Glomerular visceral epithelial cell (primary cell): ENCODE results near the gene ABCB6.

ENCODE experiments used
- DNase-seq: peaks from one replicate; pipeline ENCODE4 v3.0.0-alpha.2; 2016; ENCODE audit errors: extremely low spot score

ABCB6 gene

DNA sequence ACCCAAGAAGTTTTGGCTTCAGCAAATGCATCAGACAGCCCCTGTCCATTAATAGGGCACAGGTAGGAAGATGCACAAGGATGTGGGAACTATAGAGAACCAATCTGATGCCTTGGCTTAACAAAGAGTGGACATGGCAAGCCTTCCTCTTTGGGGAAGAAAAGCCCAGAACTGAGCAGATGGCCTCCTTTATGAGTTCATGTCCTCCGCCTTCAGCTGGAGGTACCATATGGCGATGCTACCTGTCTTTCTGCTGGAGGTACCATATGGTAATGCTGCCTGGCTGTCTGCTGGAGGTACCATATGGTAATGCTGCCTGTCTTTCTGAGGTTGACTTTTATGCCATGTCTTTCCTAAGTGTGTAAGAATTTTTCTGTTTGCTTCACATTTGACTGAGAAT is 34.6 kb downstream of the ABCB6 start:
- DNase-seq: no peak

DNA sequence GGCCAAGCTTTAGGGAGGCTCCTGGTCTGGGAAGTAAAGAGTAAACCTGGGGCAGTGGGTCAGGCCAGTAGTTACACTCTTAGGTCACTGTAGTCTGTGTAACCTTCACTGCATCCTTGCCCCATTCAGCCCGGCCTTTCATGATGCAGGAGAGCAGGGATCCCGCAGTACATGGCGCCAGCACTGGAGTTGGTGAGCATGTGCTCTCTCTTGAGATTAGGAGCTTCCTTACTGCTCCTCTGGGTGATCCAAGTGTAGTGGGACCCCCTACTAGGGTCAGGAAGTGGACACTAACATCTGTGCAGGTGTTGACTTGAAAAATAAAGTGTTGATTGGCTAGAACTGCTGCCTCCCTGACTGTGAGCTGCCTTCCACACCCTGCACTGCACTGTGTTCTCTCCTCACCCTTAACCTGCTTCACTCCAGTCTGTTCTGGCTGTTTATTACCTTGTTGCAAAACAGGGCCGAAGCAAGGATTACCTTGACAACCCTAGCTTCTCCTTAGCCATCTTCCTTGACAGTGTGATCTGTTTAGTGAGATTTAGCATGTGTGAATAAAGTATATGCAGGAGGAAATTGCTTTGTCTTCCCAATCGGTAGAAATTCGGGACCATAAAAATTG is 35.5 kb downstream of the ABCB6 start:
- DNase-seq: no peak

DNA sequence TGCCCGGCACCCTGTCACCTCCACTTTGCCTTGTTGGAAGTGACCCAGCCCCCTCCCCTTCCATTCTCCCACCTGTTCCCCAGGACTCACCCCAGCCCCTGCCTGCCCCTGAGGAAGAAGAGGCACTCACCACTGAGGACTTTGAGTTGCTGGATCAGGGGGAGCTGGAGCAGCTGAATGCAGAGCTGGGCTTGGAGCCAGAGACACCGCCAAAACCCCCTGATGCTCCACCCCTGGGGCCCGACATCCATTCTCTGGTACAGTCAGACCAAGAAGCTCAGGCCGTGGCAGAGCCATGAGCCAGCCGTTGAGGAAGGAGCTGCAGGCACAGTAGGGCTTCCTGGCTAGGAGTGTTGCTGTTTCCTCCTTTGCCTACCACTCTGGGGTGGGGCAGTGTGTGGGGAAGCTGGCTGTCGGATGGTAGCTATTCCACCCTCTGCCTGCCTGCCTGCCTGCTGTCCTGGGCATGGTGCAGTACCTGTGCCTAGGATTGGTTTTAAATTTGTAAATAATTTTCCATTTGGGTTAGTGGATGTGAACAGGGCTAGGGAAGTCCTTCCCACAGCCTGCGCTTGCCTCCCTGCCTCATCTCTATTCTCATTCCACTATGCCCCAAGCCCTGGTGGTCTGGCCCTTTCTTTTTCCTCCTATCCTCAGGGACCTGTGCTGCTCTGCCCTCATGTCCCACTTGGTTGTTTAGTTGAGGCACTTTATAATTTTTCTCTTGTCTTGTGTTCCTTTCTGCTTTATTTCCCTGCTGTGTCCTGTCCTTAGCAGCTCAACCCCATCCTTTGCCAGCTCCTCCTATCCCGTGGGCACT is 36.2 kb downstream of the ABCB6 start:
- no peak for DNase-seq

DNA sequence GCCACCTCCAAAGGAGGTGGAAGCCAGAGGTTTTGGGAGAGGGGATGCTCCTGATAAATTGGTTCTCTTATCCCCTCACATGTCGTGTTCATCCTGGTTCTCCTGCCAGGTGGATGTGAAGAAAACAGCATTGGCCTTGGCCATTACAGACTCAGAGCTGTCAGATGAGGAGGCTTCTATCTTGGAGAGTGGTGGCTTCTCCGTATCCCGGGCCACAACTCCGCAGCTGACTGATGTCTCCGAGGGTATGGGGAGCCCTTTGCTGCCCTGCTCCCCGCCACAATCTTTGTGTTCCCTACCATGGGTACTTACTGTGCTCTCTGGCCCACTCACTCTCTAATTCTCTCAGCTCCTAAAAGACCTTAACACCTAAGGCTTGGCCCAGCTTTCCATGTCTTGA is 37.2 kb downstream of the ABCB6 start:
- no peak for DNase-seq

DNA sequence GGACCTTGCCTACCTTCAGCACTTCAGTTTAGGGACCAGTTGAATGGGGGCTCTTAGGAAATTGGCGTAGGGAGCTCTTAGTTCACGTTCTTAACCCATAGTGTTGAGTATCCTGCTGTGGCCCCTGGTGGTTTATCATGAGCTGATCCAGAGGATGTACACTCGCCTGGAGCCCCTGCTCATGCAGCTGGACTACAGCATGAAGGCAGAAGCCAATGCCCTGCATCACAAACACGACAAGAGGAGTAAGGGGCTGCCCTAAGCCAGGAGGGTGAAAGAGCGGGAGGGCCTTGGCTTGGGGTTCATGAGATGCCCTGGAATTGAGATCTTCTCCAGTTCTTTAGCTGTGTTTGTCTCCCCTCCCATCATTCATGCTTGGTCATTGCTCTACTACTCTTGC is 37.8 kb downstream of the ABCB6 start:
- no peak for DNase-seq

DNA sequence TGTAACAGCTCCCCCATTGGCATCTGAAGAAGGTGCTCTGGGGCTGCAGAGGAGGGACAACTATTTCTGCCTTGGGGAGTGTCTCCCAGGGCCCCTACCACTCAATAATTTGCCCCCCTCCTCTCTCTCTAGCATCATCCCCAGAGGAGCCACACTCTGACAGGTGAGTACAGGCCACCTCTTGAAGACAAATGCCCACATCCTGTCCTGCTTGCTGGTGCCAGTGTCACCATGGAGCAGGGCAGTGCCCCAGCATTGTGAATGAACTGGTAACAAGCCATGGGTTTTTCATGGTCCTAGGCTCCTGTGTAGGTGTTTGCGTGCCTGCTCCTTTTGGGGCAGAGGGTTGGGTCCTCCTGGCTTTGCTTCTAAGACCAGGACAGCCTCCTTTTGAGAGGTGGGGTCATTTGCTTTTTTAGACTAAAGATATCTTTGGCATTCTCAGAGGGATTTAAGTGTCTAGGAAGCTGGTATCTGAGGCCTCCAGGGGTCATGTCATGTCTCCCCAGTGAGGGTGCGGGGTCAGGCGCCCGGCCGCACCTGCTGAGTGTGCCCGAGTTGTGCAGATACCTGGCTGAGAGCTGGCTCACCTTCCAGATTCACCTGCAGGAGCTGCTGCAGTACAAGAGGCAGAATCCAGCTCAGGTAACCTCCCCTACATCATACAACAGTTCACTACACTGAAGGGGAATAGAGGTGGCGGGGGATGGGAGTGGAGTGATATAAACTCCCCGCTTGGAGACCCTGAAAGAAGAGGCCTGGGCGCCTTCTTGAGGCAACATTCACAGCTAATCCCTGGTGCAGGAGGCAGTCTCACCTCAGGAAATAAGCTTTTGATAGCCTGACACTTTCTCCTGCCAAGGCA is 38.9 kb downstream of the ABCB6 start:
- DNase-seq: no peak

DNA sequence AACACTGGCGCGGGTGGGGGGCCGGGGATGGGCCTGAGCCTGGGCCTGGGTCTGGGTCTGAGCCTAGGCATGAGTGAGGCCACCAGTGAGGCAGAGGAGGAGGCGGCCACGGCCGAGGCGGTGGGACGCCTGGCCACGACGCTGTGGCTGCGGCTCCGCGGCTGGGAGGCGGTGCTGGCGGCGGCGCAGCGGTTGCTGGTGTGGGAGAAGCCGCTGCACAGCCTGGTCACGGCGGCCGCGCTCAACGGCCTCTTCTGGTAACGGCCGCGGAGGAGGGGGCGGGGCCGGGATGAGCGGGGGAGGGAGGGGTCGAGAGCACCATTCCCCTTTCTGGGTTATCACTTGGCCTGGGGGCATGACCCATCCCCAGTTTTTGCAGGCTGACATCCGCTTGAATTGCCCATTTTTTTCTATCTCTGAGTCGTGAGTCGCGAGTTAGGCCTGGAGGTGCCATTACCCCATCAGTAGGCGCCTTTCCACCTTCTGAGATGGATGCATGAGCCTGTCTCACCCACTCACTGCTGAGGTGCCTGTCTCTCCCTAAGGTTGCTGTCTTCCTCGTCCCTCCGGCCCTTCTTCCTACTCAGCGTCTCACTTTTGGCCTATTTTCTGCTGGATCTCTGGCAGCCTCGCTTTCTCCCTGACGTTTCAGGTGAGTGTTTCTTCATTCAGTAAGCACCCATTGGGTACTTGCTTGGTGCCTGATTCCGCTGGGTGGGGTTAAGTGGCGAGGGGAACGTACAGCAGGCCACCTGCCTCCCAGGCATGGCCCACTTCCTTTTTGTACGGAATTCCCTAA is 40.2 kb downstream of the ABCB6 start:
- DNase-seq: peak; percentile 47

DNA sequence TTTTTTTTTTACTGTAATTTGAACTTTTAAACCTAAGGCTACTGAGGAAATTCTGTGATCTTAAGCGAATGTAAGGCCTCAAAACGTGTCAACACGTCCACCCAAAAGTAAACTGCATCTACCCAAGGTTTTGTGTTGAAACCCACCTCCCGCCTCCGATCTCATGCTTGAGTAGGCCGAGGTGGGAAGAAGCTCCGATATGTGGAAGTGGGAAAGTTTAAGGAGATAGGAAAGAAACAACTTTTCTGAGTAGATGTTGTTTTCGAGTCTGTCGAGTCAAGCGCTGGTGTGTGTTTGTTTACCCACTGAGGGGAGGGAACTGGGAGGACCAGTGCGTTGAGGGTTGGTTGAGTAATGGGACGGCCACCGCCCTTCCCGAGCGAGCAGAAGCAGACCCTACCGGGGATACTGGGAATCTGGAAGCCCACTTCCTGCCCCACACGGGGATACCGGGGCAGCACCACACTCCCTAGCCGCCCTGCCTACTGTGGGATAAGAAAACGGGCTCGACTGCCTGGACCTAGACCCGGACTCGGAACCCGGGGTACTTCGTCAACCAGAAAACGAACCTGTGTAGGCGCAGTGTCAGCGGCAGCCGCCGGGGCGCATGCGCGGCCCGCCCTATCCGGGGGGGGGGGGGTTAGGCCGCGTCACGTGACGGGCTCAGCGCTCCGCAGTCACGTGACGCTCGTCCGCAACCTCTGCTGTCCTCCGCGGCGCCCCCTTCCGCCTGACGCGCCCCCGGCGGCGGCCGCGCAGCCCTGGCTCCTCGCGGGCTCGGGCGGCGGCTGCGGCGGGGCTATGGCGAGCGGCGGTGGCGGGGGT is 41.0 kb downstream of the ABCB6 start, which contains the start of gene RETREG2:
TSS of gene RETREG2 (plus strand) at position 724 of the 825 bp plus-strand sequence. CDS start at position 802, 78 bp downstream.
- DNase-seq: peak; percentile 94

DNA sequence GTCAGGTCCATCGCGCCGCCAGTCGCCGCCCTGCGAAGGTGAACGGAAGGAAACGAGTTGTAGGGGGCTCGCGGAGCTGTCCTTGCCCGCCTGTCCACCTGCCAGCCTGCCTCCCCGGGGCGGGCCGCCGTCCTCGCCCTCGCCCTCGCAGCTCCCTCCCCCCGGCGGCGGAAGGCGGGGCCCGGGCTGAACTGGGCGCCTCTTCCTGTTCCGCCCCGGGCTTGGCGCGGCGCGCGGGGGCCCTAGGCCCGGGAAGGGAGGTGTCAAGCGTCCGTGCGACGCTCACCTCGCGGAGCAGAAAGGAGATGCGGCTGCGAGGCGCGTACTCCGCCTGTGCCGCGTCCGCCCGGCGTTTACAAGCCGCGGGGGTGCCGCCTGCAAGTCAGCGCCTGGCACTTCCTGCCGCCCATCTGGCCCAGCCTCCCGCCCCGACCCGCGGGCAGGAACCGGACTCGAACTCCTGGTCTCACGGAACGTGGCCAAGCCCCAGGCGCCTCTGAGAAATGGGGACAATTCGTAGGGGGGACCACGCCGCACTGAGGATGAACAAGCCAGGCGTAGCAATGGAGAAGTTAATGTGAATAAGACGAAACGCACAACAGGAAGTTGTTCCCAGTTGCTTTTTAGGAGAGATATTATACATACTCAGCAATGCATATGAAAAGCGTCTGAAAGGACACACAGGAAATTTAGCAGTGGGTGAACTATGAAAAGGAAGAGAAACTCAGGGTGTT is 41.8 kb downstream of the ABCB6 start, which contains the start of gene CNPPD1:
TSS of gene CNPPD1 (minus strand) at position 108 of the 734 bp plus-strand sequence. CDS start at position 11, 97 bp downstream.
- DNase-seq: peak; percentile 93

DNA sequence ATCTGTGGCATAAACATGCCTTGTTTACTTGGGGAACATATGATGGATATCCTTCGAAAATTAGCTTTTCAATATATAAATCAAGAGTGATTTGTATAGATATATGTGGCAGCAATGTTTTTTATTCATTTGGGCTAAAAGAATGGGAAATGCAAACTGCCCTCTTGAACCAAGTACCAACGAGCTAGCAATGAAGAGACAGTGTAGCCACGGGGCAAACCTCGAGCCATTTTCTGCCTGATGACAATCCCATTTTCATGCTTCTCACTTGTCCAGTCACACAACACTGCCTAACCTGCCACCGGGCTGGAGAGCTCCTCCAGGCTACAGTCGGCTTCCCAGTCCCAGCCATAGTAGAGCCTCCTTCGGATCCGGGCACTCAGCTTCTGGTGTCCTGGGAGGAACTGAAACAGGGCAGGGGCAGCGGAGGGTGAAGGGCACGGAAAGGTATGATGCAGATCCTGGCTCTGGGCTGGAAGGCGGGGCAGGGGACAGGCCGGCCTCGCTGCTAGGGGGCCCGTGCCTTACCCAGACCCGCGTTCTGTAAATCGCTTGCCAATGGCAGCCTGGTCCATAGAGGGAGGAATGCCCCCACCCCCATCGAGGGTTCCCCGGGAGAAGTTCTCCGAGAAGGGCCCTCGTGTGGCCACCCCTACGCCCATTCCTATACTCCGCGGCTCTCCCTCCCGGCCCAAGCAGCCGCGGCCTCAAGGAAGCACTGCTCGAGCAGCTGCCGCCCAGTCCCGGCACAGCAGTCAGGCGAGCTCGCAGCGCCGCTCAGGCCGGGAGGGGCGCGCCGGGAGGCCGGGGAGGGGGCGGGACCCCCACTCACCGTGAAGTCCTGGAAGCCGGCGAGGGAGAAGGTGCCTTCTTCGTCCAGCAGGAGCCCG is 42.6 kb downstream of the ABCB6 start:
- DNase-seq: peak; percentile 54

DNA sequence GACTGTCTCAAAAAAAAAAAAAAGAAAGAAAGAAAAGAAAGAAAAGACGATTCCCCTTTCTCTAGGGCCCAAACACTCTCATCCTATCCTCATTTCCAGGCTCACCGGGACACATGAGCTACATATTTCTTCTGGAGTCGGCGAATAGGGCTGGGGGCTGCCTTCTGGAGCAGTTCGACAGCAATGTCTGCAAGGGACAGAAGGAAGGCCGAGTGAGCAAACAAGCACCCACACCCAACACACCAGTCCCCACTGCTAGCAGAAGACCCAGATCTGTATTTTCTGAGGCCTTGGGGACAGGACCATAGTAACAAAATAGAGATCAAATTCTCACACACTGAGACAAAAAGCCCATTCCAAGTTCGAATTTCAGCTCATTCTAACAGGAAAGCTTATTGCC is 43.3 kb downstream of the ABCB6 start:
- no peak for DNase-seq

DNA sequence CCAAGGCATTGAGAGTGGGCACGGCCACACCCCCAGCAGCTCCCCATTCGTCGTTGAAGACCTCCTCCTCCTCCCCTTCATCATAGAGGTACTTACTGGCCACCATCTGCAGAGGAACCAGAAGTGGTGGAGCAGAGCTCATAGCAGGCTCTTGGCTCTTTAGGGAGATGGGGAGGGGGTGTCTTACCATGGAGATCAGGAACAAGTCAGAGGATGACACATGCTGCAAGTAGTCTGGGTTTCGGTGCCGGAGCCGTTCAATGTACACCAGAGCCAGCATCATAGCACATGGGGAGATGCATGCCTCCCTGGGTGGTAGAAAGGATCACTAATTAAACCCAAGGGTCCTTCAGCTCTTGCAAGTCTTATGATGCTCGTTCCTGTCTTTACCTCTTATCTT is 44.0 kb downstream of the ABCB6 start:
- DNase-seq: peak; percentile 66

DNA sequence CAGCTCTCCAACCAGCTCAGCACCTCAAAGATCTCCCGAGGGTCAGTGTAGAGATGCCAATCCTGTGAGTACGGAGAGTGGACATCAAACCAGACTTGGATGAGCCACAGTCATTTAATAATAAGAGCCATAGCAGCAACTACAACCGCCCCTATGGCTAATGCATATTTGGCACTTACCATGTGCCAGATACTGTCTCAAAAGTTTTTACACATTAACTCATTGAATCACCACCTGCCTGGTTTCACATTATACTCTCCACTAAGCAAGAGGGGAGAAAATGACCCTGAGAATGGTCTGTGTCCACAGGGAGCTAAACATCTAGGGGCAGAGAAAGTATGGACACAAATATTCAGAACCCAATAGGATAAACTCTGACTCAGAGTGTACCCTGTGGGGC is 44.6 kb downstream of the ABCB6 start:
- DNase-seq: peak; percentile 68

DNA sequence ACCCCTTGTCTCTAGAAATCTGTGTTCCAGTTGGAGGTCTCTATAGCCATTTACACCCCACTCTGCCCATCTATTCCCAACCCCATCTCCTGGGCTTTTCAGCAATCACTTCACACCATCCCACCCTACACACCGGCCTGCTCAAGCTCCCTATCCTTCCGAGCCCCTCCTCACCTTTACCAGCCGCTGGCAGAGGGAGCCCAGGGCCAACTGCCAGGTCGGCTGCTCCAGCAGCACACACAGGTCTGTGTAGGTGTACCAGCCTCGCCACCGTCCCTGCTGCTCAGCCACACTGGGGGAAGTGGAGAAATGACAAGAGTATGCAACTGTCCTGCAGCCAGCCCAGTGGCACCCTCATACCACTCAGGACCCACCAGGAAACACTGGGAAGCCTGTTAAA is 45.6 kb downstream of the ABCB6 start:
- no peak for DNase-seq

DNA sequence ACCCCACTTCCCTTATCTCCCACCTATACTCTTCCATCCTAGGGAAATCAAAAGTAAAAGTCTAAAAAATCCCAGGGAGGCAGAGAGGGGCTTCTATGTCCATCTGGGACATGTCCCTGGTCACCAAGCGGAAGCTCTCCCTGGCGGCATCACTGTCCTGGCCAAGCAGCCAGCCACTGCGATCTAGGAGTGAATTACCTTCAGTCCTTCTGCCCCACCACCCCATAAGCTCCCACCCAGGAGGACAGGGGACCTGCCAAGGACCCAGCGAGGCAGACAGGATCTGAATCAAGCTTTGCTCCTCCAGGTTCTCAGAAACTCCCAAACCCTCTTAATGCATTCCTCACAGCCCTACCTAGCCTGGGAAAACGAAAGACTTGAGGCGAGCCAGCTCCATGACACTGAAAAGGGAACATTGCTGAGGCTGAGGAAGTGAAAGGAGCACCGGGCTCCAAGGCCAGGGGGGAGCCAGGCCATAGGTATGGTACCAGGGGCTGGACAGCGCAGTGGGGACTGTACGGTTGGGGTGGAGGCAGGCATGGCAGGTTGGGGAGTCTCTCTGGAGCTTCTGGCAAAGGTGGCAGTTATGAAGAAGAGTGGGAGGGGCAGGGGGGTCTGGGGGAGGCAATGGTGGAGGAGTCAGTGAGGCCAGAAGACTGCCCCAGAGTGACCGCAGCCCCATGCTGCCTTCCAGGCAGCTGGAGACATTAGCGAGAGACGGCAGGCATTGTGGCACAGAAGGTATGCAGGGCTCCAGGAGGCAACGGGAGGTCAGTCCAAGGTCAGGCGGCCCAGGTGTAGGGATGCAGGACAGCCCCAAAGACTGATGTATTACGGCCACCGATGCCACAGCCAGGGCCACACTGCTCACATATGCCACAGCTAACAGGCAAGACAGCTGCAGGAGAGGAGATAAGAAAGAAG is 46.3 kb downstream of the ABCB6 start:
- DNase-seq: no peak

DNA sequence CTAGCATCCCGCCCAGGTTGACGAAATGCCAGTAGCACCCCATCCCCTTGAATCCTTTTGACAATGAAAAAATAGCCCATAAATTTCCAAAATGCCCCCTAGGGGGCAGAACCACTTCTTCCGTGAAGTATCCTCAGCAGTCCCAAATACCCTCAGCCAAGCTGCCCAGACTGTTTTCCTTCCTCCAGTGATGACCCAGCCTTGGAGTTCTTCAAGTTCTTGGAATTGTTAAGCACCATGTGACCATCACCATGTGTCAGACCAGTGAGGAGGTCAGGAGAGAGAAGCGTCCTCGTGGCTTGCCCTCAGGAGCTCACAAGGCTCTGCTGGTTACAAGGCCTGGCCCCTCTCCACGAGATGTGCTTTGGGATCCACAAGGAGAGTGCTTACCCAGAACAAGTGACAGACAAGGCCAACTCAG is 47.5 kb downstream of the ABCB6 start:
- peak; percentile 69 for DNase-seq

DNA sequence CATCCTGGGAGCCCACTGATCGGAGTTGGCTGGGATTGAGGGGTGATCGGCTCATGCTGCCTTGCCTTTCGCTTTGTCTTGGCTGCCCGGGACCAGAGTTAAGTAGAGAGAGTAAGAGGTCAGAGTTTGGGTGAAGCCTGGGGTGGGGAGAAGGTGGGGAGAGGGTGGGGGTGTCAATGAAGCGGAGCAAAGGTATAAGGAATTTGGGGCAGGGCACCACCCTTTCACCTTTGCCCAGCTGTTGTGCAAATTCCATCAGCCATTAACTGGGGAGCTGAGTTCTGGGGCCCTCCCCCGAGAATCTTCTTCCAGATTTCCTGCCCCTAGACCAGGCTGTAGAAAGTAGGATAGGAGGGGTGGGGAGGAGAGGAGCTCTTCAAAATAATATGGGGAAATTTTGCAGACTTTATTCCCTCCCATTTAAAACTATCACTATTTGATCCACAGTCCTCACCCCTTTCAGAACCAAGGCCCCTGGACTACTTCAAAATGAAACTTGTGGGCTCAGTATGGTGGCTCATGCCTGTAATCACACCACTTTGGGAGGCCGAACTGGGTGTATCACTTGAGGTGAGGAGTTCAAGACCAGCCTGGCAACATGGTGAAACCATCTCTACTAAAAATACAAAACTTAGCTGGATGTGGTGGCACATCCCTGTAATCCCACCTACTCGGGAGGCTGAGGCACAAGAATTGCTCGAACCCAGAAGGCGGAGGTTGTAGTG is 48.7 kb downstream of the ABCB6 start, which contains the start of gene SLC23A3:
TSS of gene SLC23A3 (minus strand) at position 100 of the 725 bp plus-strand sequence. CDS start at position 55, 45 bp downstream.
- DNase-seq: no peak
